Measurements from ENCODE around the gene DNAL1.

Gene DNAL1

GRCh38 chr14:73725116-73726024, 80.6 kb downstream of the DNAL1 start:
- peak; percentile 56 for DNase-seq

DNA sequence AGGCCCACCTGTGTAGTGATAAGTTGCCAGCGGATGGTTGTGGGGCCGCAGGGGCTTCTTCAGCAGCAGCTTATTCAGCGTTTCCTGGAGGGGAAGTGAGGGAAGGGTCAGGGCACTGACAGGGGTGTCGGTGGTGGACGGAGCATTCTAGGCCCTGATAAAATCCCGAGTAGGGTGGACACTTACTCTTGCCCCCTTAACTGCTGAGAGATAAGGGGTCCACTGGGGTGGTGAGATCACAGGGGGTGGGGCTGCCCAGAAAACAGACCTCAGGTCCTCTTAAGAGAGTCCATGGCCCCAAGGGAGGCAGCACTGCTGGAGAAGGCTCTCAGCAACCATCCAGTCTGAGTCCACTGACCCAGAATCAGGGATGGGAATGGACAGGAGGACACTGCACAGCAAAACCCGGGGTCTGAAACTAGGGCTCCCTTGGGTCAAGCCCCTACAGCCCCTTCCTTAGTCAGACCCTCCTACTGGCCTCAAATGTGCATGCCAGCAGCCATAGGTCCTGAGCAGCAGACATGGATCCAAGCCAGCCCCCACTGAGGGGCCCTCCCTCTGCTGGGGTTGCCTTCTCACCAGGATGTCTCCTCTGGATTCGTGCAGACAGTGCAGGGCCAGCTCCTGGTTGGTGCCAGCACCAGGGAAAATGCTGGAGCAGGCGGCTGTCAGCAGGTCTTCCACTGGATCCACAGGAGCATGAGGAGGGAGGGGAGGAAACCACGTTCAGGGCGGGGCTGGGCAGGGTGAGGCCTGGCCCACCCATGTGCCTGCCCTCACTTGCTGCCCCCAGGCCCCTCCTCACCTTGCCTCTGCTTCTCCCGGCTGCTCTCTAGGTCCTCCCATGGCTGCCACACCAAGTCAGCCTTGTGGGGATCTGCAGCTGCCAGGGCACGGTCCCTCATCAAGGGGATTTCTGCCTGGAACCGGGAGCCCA, 81.5 kb downstream of the DNAL1 start:
- DNase-seq = no peak

DNA sequence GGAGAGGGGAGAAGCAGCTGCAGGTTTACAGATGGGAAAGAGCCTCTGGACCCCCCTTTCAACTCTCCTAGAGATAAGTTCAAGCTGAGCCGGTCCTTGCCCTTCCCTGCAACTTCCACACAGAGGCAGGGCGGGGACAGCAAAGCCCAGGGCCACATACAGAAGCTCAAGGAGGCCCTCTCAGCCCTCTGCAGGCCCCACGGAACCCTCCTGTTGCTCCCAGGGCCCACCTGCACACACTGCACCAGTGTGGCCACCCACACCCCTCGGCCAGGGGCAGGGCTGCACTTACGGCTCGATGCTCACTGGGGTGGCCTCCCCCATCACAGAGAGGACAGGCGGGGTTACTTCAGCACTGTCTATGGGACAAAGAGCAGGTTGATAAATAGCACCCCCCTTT, 82.4 kb downstream of the DNAL1 start:
- no peak for DNase-seq

DNA sequence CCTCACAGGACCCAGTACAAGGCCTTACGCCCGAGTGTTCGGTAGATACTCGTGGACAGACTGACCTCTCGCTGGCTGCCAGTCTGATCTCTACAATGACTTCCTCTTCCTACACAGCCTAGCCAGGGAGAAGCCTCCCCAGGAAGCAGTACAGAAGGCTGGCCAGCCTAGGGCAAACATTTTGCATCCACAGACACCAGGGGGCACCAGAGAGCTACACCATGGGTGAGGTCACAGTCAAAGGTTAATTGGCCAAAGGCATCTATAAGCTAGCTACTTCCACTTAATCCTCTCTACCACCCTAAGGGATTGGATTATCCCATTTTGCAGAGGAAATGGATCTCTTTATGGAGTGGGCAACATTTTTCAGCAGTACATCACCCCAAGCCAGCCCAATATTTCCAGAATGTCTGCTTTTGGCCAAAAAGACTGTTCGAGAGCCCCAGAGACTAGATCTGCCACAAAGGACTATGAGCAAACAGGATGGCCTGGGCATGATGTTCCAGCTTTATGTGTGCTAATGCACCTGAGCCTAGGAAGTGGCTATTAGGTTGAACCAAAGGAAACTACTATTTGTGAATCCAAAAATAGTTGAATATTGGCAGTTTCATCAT, 84.0 kb downstream of the DNAL1 start:
- peak; percentile 92 for DNase-seq

DNA sequence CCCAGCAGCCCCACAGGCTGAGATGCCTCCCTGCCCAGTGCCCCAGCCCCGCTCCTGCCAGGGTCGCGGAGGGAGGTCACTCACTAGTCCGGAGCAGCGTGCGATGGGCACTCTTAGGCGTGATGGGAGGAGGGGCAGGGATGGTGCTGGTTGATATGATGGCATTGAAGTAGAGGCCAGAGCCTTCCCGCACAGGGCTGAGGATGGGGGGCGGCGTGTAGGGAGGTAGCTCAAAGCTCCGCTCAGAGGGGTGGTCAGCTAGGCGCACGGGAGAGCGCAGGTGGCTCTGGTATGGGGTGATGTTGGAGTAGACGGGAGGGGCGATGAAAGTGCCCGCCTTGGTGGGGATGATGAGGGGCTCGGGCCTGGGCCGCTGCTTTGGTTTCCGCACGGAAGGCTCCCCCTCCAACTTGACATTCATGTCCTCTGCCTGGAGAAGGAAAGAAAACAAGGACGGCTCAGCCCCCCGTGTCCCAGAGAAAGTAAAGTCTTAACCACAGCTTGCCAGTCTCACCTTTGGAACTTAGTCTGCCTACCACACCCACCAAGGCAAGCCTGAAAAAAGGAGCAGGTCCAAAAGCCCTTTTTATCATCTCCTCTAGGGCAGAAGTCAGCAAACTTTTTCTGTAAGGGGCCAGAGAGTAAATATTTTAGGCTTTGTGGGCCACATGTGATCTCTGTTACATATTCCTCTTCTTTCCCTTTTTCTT, 84.9 kb downstream of the DNAL1 start:
- DNase-seq = no peak

- DNase-seq = no peak
Measured at GRCh38 chr14:73731111-73731510, 86.3 kb downstream of the DNAL1 start.

GRCh38 chr14:73732006-73732405, 87.2 kb downstream of the DNAL1 start:
- DNase-seq = no peak

DNA sequence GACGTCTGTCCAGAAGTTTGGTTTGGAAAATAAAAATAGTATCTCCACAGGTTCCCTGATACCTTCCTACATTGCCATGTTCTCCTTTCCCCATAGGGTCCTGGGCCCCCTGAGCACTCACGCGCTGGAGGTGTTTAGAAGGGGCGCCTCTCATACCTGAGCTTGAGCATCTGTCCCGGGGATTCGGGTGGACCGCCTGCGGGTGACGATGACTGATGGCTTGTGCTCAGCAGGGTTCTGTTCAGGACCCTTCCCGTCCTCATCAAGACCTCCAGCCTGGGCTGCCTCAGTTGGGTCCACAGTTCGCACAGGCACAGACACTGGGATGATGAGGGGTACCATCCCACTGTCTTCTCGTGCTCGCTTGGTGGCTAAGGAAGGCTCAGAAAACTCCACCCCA, 92.1 kb downstream of the DNAL1 start:
- DNase-seq = no peak

DNA sequence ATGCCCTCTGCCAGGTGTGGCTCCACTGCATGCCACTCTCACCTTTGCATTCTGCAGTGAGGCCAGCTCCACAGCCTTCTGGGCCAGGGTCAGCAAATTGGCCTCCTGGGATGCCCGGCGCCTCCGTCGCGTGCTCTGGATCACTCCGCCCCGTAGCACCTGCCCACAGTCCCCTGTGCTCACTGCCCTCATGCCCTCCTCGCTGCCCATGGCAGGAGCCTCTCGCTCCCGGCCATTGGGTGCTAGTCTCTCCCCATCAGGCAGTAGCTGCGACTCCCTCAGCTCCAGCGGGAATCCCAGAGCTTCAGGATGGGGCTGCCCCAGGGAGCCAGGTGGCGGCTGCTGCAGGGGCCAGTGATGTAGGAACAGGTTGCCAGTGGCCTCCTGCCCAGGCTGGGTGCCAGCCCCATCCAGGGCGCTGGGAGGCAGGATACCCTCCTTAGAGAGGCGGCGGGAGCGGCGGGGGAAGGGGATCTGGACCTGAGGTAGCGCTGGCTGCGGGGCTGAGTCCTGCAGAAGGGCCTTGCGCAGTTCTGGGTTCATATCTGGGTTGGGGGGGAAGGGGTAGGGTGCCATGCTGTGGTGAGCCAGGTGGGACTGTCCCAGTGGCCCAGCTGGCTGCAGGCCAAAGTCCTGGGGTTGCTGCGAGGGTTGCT, 93.9 kb downstream of the DNAL1 start:
- no peak for DNase-seq

- no peak for DNase-seq
Measured at GRCh38 chr14:73739174-73739898, 94.5 kb downstream of the DNAL1 start.

- no peak for DNase-seq
Measured at GRCh38 chr14:73739899-73740617, 95.3 kb downstream of the DNAL1 start.

DNA sequence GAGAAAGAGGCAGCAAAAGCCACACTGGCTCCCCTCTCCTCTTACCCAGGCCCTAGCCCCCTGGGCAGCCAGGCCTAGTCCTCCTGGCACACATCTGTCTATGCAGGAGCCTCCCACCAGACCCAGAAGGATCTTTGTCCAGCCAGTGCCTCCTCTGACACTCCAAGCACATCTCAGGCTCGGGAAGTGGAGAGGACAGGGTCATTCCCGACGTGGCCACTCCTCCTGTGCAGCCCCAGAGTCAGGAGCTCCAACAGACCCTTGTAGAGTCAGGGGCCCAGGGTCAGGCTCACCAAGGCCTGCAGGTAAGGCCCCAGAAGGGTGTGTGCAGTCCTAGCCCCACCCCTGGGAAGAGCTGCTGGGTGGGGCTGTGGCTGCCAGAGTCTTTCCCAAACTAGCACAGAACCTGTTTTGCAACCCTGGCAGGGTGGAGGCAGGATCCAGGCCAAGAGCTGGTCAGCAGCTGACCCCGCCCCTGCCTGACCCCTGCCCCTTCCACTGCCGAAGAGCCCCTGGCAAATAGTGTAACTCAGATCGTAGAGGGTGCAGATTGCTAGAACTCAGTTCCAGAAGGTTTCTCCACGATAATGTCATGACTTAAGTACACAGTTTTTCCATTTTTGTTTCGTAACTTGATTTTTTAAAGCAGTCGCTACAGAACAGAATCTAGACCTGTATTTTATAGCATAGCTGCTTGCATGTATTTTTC, 96.0 kb downstream of the DNAL1 start:
- no peak for DNase-seq

DNA sequence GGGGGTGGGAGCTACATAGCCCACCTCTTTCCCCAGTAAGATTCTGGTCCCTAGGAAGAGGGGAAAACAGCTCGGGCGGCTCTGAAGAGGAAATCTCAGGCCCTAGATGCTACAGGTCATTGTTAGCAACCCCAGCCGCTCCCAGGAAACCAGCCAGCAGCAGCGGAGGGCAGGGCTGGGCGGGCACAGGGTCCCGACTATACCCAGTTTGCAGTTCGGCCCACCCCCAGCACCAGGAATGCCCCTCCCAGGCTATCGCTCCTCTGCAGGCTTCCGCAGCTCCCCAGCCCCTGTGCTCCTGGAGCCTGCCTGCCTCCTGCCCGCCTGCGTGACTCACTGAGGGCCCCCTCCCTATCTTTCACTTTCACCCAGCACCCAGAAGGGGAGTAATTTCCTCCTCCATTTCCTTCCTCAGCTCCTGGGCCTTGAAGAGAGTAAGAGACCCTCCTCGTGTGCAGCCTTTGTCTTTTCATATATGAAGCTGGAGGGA, 96.6 kb downstream of the DNAL1 start:
- peak; percentile 86 for DNase-seq

DNA sequence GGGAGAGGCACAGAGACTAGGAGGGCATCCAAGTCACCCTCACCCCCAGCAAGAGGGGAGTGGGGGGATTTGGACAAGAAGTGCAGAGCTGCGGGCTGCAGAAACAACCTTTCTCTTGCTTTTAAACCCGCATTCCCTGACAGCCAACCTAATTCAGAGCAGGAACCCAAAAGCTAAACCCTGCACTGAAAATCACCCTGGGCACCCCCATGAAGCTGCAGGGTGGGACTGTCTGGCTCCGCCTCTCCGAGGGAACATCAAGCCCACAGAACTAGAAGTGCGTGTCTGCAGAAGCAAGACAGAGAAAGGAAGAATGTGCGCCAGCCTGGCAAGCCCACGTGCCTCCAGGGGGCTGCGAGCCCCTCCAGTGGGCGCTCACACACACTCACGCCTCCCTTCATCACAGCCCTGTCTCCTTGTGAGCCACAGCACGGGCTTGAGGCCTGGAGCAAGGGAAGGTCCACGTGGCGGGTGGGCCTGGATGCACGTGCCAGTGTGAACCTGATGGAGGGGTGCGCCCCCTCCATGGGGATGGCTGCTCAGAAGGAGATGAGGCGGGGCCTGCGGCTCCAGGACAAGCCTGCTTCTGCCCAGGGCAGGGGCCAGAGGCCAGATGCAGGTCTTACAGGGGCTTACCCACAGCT, 97.2 kb downstream of the DNAL1 start:
- DNase-seq = peak; percentile 77

DNA sequence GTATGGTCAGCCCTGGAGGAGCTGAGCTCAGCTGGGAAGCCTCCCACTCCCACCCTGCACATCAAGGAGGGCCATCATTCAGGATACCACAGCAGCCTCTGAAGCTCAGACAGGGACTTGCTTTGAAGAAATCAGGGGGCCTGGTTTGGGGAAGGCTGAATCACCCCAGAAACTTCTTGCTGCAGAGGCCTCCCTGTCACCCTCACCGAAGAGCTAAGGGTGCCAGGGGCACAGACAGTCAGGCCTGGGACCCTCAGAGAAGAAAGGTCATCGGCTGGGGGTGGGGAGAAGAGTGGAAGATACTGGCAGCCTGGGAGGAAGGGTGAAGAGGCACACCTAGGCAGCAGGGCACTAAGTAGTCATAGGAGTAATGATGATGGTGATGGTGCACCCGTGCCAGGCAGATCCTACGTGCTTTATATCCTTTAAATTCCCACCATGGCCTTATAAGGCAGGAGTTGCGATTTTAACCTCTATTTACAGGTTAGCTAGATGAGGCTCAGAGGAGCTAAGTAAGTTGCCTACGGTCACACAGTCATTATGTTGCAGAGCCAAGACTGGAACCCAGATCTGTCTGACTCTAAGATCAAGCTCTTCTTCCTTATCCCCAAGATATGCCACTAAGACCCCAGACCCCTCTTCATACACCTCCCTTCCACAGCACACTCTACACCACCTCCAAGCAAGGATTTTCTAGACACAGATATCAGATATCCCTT, 97.9 kb downstream of the DNAL1 start:
- DNase-seq = no peak

DNA sequence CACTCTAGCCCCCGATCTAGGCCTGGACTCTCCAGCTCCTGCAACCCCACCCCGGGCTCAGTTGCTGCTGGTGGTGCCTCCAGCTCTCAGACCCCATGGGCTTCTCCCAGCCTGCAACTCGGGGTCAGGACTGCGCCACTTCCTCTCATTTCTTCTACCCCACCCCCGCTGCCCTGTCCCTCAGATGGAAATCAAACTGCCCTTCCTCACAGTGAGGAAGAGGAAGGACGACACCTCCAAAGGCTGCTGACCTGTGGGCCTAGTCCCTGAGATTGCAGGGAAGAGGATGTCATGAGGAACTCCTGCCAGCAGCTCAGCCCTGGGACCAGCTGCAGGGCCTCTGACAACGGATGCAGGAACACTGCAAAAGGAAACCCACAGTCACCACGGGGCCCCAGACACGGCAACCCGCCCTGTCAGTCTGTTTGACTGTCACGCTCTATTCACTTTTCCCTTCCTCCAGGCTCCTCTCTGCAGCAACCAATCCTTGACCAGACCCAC, 98.7 kb downstream of the DNAL1 start:
- peak; percentile 38 for DNase-seq

GRCh38 chr14:73744175-73744867, 99.5 kb downstream of the DNAL1 start:
- DNase-seq = no peak

Data from OCI-M1 (cell line).